ENCODE results near the gene ATP8A1.
A peak's percentile ranks its signal among the peaks of the same experiment; 100 is the strongest.

ATP8A1 gene

GRCh38 chr4:42624551-42624950 lies 32.4 kb downstream of the ATP8A1 start:
- DNase-seq, result no peak

DNA sequence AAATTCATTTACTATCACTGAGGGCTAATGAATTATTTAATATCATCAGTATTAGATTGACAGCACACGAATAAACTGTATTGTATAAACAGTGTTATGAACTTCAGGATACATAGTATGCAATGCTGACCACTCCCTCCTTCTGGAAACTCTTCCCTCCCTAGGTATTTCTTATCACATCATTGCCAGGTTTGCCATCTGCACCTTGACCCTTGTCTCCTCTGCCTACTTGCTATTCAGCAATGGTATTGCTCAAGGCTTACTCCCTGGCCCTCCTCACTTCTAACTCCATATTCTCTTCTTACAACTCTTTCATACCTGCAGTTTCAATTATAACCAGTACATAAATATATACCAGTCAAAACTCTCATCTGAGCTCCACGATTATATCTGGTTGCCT lies 38.9 kb downstream of the ATP8A1 start:
- no peak for DNase-seq

GRCh38 chr4:42617030-42617429 lies 39.9 kb downstream of the ATP8A1 start:
- DNase-seq, result no peak

- DNase-seq, result no peak
Measured at GRCh38 chr4:42616572-42616971, 40.3 kb downstream of the ATP8A1 start.

GRCh38 chr4:42615131-42615763 lies 41.7 kb downstream of the ATP8A1 start:
- DNase-seq, result no peak

DNA sequence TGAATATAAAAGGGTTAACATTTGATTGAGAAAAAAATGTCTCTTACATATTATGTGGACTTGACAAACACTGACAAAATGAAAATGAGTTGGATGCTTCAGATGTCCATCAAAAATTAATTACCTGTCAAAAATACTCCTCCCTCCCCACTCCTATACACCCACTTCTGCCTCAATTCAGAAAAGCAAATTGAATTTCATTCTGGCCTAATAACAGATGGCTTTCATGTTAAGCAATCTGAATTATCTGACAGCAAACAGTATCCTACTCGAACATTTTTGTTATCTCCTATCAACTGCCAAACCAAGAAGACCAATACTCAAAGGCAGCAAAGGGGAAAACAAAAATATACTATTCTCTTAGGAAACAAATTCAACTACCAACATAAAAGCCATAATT lies 44.0 kb downstream of the ATP8A1 start:
- no peak for DNase-seq

GRCh38 chr4:42610941-42611340 lies 46.0 kb downstream of the ATP8A1 start:
- no peak for DNase-seq

- no peak for DNase-seq
Measured at GRCh38 chr4:42609051-42609450, 47.9 kb downstream of the ATP8A1 start.

DNA sequence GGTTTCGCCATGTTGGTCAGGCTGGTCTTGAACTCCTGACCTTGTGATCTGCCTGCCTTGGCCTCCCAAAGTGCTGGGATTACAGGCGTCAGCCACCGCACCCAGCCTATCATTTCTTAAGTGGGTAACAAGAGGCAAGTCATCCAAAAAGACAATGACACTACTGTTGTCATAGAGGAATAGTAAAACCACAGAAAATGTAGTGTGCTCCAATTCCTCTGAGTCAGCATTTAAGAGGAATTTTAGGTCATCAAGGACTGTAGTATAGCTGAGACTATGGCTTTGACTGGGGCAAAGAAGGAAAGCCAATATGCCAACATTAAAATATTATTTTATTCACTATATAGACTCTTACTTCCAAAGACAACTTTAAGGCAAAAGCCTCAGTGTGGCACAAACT lies 48.4 kb downstream of the ATP8A1 start:
- DNase-seq, result no peak

DNA sequence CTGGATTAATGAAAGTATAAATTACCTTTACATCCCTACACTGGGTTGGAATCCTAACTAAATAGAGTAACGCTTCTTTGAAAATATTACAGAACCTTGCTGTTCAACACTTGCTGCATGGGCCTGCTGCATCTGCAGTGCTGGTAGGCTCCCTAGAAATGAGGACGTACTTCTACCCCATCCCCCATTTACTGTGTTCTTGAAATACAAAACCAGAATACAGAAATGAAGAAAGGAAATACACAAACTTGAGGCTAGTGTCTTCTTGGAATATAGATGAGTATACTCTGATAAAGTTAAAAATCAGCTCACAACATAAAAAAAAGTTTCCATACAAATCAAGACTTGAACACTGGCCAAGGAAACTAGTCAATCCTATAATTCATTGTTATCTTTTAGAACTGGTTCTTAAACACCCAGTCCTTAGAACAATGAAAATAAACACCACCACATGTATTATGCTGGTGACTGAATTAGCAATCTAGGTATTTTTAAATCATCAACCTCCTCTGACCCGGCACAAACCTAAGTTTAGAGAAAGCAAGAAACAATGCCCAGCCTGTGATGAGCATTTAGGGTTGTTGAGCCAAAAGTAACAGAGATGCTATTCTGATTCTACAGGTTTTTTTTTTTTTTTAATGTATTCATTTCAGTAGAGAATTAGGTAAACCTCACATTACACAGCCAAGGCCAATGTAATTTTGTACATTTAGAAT lies 49.7 kb downstream of the ATP8A1 start:
- DNase-seq, result no peak

- DNase-seq, result no peak
Measured at GRCh38 chr4:42605264-42605663, 51.6 kb downstream of the ATP8A1 start.

DNA sequence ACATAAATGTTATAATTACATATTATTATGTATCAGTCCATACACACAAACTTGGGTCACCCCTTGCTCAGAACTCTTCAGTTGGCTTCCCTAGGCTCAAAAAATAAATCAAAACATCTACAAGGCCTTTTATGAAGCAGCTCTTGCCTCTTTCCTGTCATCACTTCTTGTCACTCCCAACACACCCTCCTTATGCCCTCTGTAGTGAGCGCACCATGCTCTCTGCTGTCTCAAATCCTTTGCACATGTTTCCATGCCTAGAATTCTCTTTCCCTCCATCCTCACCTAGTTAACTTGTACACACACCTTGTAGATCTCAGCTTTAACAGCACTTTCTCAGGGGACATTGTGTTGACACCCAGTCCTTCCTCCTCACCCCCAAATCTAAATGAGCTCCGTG lies 53.0 kb downstream of the ATP8A1 start:
- DNase-seq, result no peak

DNA sequence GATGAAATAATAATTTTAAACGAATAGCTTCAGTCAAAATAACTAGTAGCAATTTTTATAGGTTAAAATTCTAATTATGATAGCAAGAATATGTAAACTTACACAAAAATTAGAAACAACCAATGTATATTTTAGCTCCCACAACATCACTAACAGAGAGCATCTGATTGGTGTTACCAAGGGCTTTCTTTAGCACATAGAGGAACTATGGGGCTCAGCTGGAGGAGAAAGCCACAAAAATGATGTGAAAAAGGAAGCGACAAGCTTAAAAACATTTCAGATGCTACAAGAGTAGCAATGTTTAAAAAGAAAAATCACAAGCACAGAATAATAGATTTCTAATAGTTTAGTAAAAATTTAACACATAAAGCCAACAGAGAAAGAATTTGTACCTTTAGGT lies 56.3 kb downstream of the ATP8A1 start:
- DNase-seq, result no peak

GRCh38 chr4:42596918-42597317 lies 60.0 kb downstream of the ATP8A1 start:
- DNase-seq, result no peak

- DNase-seq, result no peak
Measured at GRCh38 chr4:42594888-42595287, 62.0 kb downstream of the ATP8A1 start.

DNA sequence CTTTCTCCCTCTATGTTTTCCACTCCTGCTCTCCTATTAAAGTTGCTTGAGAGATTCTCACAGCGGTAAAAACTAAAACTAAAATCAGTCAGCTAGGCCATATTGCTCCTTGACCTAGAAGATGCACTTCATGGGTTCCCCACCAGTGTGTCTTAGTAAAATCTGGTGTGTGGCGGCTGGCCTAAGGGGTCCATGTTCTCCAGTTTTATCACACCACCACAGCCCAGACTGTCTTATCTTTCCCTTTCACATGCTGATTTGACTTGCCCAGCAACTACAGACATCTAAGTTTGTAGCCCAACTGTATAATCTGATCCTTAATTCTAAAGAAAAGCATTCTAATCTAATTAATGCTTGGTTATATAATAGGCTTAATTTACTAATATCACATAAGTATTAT lies 68.0 kb downstream of the ATP8A1 start:
- DNase-seq, result no peak

GRCh38 chr4:42586775-42587174 lies 70.1 kb downstream of the ATP8A1 start:
- no peak for DNase-seq

- DNase-seq, result no peak
Measured at GRCh38 chr4:42579903-42580302, 77.0 kb downstream of the ATP8A1 start.

- DNase-seq, result no peak
Measured at GRCh38 chr4:42578187-42578586, 78.7 kb downstream of the ATP8A1 start.

DNA sequence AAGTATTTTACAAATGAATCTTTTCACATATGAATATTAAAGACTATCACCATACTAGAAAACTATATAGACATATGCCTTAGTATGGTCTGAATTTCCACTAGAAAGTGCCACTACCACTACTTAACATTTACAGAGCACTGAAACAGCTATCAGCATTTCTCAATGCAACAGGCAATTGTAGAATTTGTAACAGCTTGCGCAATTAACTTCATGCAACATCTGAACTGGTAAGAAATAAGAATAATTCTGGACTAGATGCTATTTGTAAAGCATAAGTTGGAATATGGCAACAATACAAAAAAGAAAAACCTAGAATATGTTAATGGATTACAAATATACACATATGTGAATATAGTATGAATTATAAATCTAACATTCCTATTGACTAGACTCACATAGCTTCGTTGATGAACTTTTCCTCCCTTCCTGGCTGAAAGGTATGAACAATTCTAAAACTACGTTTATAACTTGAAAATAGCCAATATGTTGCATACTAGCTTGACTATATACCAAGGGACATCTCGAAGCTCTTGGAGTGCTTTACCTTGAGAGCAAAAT lies 82.0 kb downstream of the ATP8A1 start:
- DNase-seq, result no peak

- DNase-seq, result no peak
Measured at GRCh38 chr4:42573249-42573648, 83.7 kb downstream of the ATP8A1 start.

DNA sequence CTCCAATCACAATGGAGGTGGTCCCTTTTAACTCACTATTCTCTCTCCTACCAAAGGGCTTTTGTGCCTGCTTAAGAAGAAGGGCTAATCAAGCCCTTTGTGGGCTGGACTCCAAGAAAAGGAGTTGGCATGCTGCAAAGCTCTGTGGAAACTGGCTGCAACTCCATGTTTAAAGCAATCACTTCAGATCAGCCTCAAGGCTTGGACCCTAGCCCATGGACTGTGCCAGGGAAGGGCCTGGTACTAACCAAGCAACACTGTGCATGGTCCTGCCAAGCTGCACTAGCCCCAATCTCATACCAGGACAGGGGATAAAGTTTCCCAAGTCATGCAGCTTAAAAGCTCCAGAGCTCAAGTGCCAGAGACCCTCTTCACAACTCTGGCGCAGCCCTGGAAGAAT lies 86.7 kb downstream of the ATP8A1 start:
- no peak for DNase-seq

DNA sequence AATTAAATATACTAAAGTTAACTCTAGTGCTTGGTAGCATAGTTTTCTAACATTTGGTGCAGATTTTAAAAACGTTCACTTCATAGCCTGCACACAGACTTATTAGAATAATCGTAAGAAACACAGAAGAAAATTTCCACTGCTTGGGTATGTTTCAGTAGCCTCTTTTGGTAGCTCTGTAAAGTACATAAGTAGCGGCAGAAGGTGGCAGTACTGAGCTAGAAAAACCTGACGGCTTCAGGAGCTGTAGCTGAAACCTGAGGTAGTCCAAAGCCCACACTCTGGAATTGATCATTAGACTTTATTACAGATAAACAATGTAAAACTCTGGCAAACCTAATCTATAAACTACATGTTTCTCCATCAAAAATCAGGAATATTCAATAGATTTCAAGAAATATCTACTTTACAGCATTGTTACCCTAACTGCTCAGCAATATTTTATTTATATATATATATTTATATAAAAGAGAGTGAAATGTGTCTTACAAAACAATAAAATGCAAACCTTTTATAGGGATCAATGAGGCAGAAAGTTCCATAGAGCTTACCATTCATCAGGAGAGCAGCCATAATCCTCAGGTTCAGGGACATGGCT lies 88.2 kb downstream of the ATP8A1 start:
- DNase-seq, result peak; percentile 29

GRCh38 chr4:42566835-42567234 lies 90.1 kb downstream of the ATP8A1 start:
- DNase-seq, result no peak

Measured in activated CD4-positive, alpha-beta T cell treated with anti-CD3 and anti-CD28 coated beads for 1 hour (primary cell).